ENCODE results near the gene CCNC.

DNA sequence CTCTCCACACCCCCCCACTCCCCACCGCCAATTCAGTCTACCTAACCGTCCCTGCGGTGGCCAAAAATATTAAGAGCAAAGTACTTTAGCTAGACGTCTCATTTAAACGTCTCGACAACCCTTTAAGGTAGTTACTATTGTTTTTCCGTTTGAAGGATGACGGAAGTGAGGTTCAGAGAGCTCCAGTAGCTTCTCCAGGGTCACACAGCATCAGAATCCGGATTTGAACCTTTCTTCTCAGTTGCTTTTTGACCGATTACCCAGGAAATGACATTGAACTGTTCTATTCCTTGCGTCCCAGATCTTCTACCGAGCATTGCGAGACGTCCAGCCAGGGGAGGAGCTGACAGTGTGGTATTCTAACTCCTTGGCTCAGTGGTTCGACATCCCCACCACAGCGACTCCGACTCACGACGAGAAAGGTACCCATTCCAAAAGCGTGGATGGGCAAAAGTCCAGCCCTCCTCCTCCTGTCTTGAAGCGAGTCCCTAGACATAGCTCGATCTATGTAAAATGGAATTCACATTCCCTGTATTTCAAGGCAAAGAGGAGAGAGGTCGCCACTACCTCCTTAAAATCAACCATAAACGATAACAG is 40.5 kb upstream of the CCNC start:
- TF ChIP-seq, protein P1, sequence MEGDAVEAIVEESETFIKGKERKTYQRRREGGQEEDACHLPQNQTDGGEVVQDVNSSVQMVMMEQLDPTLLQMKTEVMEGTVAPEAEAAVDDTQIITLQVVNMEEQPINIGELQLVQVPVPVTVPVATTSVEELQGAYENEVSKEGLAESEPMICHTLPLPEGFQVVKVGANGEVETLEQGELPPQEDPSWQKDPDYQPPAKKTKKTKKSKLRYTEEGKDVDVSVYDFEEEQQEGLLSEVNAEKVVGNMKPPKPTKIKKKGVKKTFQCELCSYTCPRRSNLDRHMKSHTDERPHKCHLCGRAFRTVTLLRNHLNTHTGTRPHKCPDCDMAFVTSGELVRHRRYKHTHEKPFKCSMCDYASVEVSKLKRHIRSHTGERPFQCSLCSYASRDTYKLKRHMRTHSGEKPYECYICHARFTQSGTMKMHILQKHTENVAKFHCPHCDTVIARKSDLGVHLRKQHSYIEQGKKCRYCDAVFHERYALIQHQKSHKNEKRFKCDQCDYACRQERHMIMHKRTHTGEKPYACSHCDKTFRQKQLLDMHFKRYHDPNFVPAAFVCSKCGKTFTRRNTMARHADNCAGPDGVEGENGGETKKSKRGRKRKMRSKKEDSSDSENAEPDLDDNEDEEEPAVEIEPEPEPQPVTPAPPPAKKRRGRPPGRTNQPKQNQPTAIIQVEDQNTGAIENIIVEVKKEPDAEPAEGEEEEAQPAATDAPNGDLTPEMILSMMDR (IDR thresholded peaks at IDR 0.05) = no peak
- TF ChIP-seq POLR2AphosphoS5 (IDR thresholded peaks at IDR 0.05) (no peak), EP300 (IDR thresholded peaks at IDR 0.05) (no peak), POLR2A (IDR thresholded peaks at IDR 0.05) (no peak)
